K562 (cell line): ENCODE data around the gene DEGS1. TPM values are rescaled to one million over a fixed set of nuclear protein-coding genes. Genes with fewer than 3 reads are reported as not detected.
A peak's percentile ranks its signal among the peaks of the same experiment; 100 is the strongest.

Source experiments
- ATF3 ChIP-seq, 2 experiments: fragments of 450-650 bp in 1 of 2; sonication (generic) in 1 of 2; formaldehyde crosslinking in 1 of 2; IDR thresholded peaks in 1 of 2; conservative IDR thresholded peaks in 1 of 2; 2 replicates each; pipeline versions ENCODE4 v1.6.1 to v1.8.1; 2016 to 2023; ENCODE audit warnings: mild to moderate bottlenecking in 2 of 2, moderate library complexity in 2 of 2, inconsistent platforms in 1 of 2, missing genetic modification reagents in 1 of 2
- BRD9 ChIP-seq: fragments of 450-650 bp; IDR thresholded peaks from 2 replicates; pipeline ENCODE4 v1.6.1; 2018; ENCODE audit warnings: low read depth; ENCODE audit not compliant: partially characterized antibody
- ELF4 ChIP-seq: fragments of 450-650 bp; formaldehyde crosslinking; IDR thresholded peaks from 2 replicates; pipeline ENCODE4 v1.4.0; 2022; ENCODE audit warnings: missing genetic modification characterization
- GTF2E2 ChIP-seq: fragments of 200-800 bp; sonication (Bioruptor generic); IDR thresholded peaks from 2 replicates; pipeline ENCODE4 v1.6.1; 2016; ENCODE audit warnings: missing genetic modification characterization, missing compliant biosample characterization
- JUN ChIP-seq, 2 experiments: sonication (generic) in 1 of 2; formaldehyde crosslinking in 1 of 2; IDR thresholded peaks; 2 replicates each; pipeline versions ENCODE4 v1.6.1 to v1.8.0; 2012 to 2022; ENCODE audit warnings: borderline replicate concordance in 2 of 2, mild to moderate bottlenecking in 2 of 2, improper control_type of control experiment in 1 of 2, low read depth in 1 of 2, low read length in 1 of 2, missing genetic modification reagents in 1 of 2
- MAX ChIP-seq: sonication (generic); formaldehyde crosslinking; IDR thresholded peaks from 2 replicates; pipeline ENCODE4 v1.9.0; 2022; ENCODE audit warnings: mild to moderate bottlenecking, missing genetic modification reagents
- MBD1 ChIP-seq: fragments of 250-450 bp; sonication (Bioruptor Pico); IDR thresholded peaks from 2 replicates; pipeline ENCODE4 v1.8.0; 2022; ENCODE audit warnings: inconsistent platforms
- NFE2 ChIP-seq: IDR thresholded peaks from 2 replicates; pipeline ENCODE4 v1.6.1; 2014; ENCODE audit warnings: antibody characterized with exemption, low read depth
- RERE ChIP-seq: sonication (generic); formaldehyde crosslinking; IDR thresholded peaks from 2 replicates; pipeline ENCODE4 v1.8.0; 2023; ENCODE audit warnings: missing genetic modification reagents, mild to moderate bottlenecking, borderline replicate concordance
- RHOXF2B ChIP-seq: fragments of 250-450 bp; sonication (Bioruptor Pico); conservative IDR thresholded peaks from 2 replicates; pipeline ENCODE4 v1.5.1; 2021
- SRSF7 ChIP-seq: fragments of 200-400 bp; formaldehyde crosslinking; optimal IDR thresholded peaks from 2 replicates; pipeline ENCODE3; 2017; ENCODE audit warnings: mild to moderate bottlenecking, low read depth, low read length
- TAL1 ChIP-seq: fragments of 450-650 bp; IDR thresholded peaks from 2 replicates; pipeline ENCODE4 v1.6.1; 2016; ENCODE audit warnings: mild to moderate bottlenecking
- TRIM25 ChIP-seq: fragments of 450-650 bp; IDR thresholded peaks from 2 replicates; pipeline ENCODE4 v1.7.0; 2016; ENCODE audit warnings: borderline replicate concordance
- U2AF1 ChIP-seq: fragments of 200-400 bp; formaldehyde crosslinking; optimal IDR thresholded peaks from 2 replicates; pipeline ENCODE3; 2017; ENCODE audit warnings: mild to moderate bottlenecking, low read depth, low read length, moderate library complexity
- ZNF232 ChIP-seq: sonication (generic); formaldehyde crosslinking; IDR thresholded peaks from 2 replicates; pipeline ENCODE4 v1.8.0; 2022; ENCODE audit warnings: mild to moderate bottlenecking, missing genetic modification reagents
- ZNF41 ChIP-seq: fragments of 250-450 bp; sonication (Bioruptor Pico); conservative IDR thresholded peaks from 2 replicates; pipeline ENCODE4 v1.4.0; 2020; ENCODE audit warnings: mild to moderate bottlenecking
- ZNF589 ChIP-seq: fragments of 200-800 bp; sonication (Bioruptor generic); IDR thresholded peaks from 2 replicates; pipeline ENCODE4 v1.6.1; 2016; ENCODE audit warnings: low read depth, missing genetic modification characterization, missing compliant biosample characterization
- polyA plus RNA-seq, 8 experiments: library from polyadenylated mRNA; depleted of rRNA in 4 of 8; stranded (reverse) in 5 of 8; unstranded in 3 of 8; fragments of >200 nt; fragmentation: Nextera tagmentation in 2 of 8; fragmentation: Illumina TruSeq in 1 of 8; extraction: Ambion mirVana in 2 of 8; extraction: Trizol in 1 of 8; gene quantifications; 2 replicates each; pipeline versions ENCODE4 v1.2.1 to v1.2.3, GENCODE V29; 2011 to 2014; ENCODE audit warnings: inconsistent platforms in 1 of 8, missing spikeins in 1 of 8
- total RNA-seq, 7 experiments: library from RNA; depleted of rRNA in 6 of 7; stranded (reverse); fragments of >200 nt in 6 of 7; fragmentation: Illumina TruSeq in 2 of 7; extraction: Trizol in 2 of 7; gene quantifications; 2 replicates each; pipeline versions ENCODE4 v1.2.1 to v1.2.3, GENCODE V29; 2011 to 2021; ENCODE audit warnings: low replicate concordance in 1 of 7

The DEGS1 gene
- total and polyA plus RNA-seq, 9 of the 15 experiments (the other 6 are each of a cell fraction or from before 2014, with no cell fraction given): 12.3 to 95.0 (median 38.8) TPM

GRCh38 chr1:224170748-224171478, 12.1 kb upstream of the DEGS1 start (continued):
- TF ChIP-seq RHOXF2B (CRISPR knock-in tag): no peak
- TF ChIP-seq TAL1: no peak
- no peak for TF ChIP-seq ZNF41 (CRISPR knock-in tag)
- no peak for TF ChIP-seq GTF2E2 (tag)
- no peak for TF ChIP-seq MBD1 (CRISPR knock-in tag)
- no peak for TF ChIP-seq SRSF7
- no peak for TF ChIP-seq BRD9
- no peak for TF ChIP-seq MAX
- no peak for TF ChIP-seq TRIM25
- peak; percentile 78 for TF ChIP-seq NFE2
- no peak for TF ChIP-seq ZNF589
- TF ChIP-seq RERE (CRISPR knock-in tag): no peak
- peak; percentile 95 for TF ChIP-seq ATF3 (IDR thresholded peaks at IDR 0.05)
- peak; percentile 81 for TF ChIP-seq ATF3 (CRISPR knock-in tag; conservative IDR thresholded peaks at IDR 0.05)
- no peak for TF ChIP-seq U2AF1
- peak; percentile 93 for TF ChIP-seq JUN (IDR thresholded peaks at IDR 0.05; ENCODE audit: borderline replicate concordance, low read depth, low read length)
- no peak for TF ChIP-seq JUN (CRISPR knock-in tag; IDR thresholded peaks at IDR 0.05; ENCODE audit: borderline replicate concordance)
- no peak for TF ChIP-seq ELF4 (CRISPR knock-in tag)
- no peak for TF ChIP-seq ZNF232 (CRISPR knock-in tag)
